Measurements from ENCODE around the gene LAMA1.

Gene LAMA1

GRCh38 chr18:7034924-7035323 lies 82.7 kb downstream of the LAMA1 start:
- TF ChIP-seq CTCF (conservative IDR thresholded peaks at IDR 0.05; ENCODE audit: low read depth, low read length), result no peak
- no peak for DNase-seq (ENCODE audit: low read depth)
- no peak overlapping the region for H3K4me3 ChIP-seq (ENCODE audit: low read depth, low read length)

GRCh38 chr18:7032537-7032936 lies 85.1 kb downstream of the LAMA1 start:
- no peak for DNase-seq (ENCODE audit: low read depth)
- H3K4me3 ChIP-seq (ENCODE audit: low read depth, low read length), result no peak overlapping the region
- TF ChIP-seq CTCF (conservative IDR thresholded peaks at IDR 0.05; ENCODE audit: low read depth, low read length), result no peak

GRCh38 chr18:7028625-7029024 lies 89.0 kb downstream of the LAMA1 start:
- TF ChIP-seq CTCF (conservative IDR thresholded peaks at IDR 0.05; ENCODE audit: low read depth, low read length), result no peak
- no peak overlapping the region for H3K4me3 ChIP-seq (ENCODE audit: low read depth, low read length)
- DNase-seq (ENCODE audit: low read depth), result no peak

GRCh38 chr18:7025194-7025593 lies 92.4 kb downstream of the LAMA1 start:
- no peak overlapping the region for H3K4me3 ChIP-seq (ENCODE audit: low read depth, low read length)
- no peak for TF ChIP-seq CTCF (conservative IDR thresholded peaks at IDR 0.05; ENCODE audit: low read depth, low read length)
- no peak for DNase-seq (ENCODE audit: low read depth)

- DNase-seq (ENCODE audit: low read depth), result no peak
- H3K4me3 ChIP-seq (ENCODE audit: low read depth, low read length), result no peak overlapping the region
- no peak for TF ChIP-seq CTCF (conservative IDR thresholded peaks at IDR 0.05; ENCODE audit: low read depth, low read length)
These were observed 94.0 kb downstream of the LAMA1 start for GRCh38 chr18:7023581-7023980.

GRCh38 chr18:7023063-7023580 lies 94.5 kb downstream of the LAMA1 start:
- DNase-seq (ENCODE audit: low read depth), result no peak
- no peak overlapping the region for H3K4me3 ChIP-seq (ENCODE audit: low read depth, low read length)
- TF ChIP-seq CTCF (conservative IDR thresholded peaks at IDR 0.05; ENCODE audit: low read depth, low read length), result no peak

- peak; percentile 73 for DNase-seq (ENCODE audit: low read depth)
- peak; percentile 61 for TF ChIP-seq CTCF (conservative IDR thresholded peaks at IDR 0.05; ENCODE audit: low read depth, low read length)
- no peak overlapping the region for H3K4me3 ChIP-seq (ENCODE audit: low read depth, low read length)
These were observed 95.4 kb downstream of the LAMA1 start for GRCh38 chr18:7021994-7022840.

Measured in choroid plexus epithelial cell (primary cell).